ENCODE data around the gene LYPD4. TPM values are rescaled to one million over a fixed set of nuclear protein-coding genes. Genes with fewer than 3 reads are reported as not detected.

The LYPD4 gene
- total and polyA plus RNA-seq, 12 donors, result 0.08 TPM; not detected in 11

DNA sequence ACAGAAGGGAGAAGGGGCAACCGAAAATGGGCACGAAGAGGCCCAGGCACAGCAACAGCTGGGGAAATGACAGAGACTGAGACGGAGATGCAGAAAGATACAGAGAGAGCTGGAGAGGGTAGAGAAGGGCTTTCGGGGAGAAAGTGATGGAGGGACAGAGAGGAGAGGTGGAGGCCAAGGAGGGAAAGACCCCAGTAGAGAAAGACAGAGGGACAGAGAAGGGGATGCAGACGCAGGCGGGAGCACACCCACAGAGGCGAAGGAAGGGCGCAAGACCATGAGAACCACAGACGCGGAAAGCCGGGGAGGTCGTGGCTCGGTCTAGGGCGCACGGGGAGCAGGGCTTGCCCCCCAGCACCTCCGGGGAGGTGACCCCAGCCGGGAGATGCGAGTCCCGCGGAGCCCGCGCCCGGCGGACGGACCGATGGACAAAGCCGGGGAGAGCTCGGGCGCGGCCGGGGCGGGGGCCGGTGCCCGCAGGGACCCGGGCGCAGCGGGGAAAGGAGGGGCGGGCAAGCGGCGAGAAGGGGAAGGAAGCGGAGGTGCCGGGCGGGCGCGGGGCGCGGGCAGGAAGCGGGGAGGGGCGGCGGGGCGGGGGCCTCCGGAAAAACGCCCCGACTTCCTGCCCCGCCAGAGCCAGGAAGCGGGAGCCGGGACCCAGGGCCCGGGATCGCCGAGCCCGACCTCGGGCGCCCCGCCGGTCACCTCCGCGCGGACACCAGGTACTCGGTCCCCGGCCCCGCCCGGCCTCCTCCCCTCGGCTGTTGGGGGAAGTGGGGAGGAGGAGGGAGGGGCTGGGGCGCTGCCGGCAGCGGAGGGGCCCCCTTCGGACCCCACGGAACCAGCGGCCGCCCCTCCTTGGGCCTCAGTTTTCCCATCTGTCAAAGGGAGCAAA is 38.3 kb upstream of the LYPD4 start, which contains the start of gene ARHGEF1:
ARHGEF1 (plus strand) TSS at position 617 of the 895 bp plus-strand sequence. CDS start 4,899 bp downstream, outside the sequence.
- peak within 1 kb of the TSS in 4 of 5 donors; percentile 67 to 90 (median 76) for H3K27ac ChIP-seq
- H3K4me3 ChIP-seq, result peak within 1 kb of the TSS; percentile 2 to 95 (median 66)
- peak in 4 of 7 donors; percentile 38 to 48 (median 45) for DNase-seq
- H3K4me1 ChIP-seq (replicated peaks in 1 of 2), result peaks cover 0 to 13% of the 10 kb centered on the region in 2 donors
- intact Hi-C loops (cut with DNase I), result loop anchor here in 1 of 2 donors (10.0 kb wide), 1 partner anchor 52 kb away; no protein-coding TSS in a partner anchor
- no peaks in the 10 kb centered on the region for H3K36me3 ChIP-seq (replicated peaks in 1 of 2)
- no peaks in the 10 kb centered on the region for H3K27me3 ChIP-seq
- no peaks in the 10 kb centered on the region for H3K9me3 ChIP-seq (replicated peaks in 1 of 3)
- 3 to 5% (median 4%) methylated on average over 26 to 74 of the region's 80 CpGs for WGBS, 4 donors
- TF ChIP-seq, protein P1, sequence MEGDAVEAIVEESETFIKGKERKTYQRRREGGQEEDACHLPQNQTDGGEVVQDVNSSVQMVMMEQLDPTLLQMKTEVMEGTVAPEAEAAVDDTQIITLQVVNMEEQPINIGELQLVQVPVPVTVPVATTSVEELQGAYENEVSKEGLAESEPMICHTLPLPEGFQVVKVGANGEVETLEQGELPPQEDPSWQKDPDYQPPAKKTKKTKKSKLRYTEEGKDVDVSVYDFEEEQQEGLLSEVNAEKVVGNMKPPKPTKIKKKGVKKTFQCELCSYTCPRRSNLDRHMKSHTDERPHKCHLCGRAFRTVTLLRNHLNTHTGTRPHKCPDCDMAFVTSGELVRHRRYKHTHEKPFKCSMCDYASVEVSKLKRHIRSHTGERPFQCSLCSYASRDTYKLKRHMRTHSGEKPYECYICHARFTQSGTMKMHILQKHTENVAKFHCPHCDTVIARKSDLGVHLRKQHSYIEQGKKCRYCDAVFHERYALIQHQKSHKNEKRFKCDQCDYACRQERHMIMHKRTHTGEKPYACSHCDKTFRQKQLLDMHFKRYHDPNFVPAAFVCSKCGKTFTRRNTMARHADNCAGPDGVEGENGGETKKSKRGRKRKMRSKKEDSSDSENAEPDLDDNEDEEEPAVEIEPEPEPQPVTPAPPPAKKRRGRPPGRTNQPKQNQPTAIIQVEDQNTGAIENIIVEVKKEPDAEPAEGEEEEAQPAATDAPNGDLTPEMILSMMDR (IDR thresholded peaks at IDR 0.05), result no peak
- TF ChIP-seq POLR2A (IDR thresholded peaks at IDR 0.05), result peak in 1 of 2 donors; percentile 26

DNA sequence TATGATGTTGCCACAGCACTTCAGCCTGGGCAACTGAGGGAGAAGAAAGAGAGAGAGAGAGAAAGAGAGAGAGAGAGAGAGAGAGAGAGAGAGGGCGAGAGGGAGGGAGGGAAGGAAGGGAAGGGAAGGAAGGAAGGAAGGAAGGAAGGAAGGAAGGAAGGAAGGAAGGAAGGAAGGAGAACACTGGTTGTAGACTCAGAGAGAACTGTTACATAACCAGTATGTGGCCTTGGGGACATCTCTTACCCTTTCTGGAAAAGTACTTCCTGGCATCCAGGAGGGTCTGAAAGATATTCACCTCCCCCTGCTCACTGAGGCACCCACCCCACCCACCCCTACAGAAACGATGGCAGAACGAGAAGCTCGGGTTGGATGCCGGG is 35.8 kb upstream of the LYPD4 start:
- Histone ChIP-seq H3K27ac (no peak overlapping the region), H3K9me3 (replicated peaks in 1 of 3) (no peaks in the 10 kb centered on the region), H3K4me3 (no peak overlapping the region), H3K27me3 (no peaks in the 10 kb centered on the region), H3K36me3 (replicated peaks in 1 of 2) (no peaks in the 10 kb centered on the region), H3K4me1 (replicated peaks in 1 of 2) (peaks cover 0 to 13% of the 10 kb centered on the region in 2 donors)
- WGBS, 4 donors, result 72 to 78% (median 73%) methylated on average over 5 of the region's 5 CpGs
- intact Hi-C loops (cut with DNase I), result loop anchor here in 1 of 2 donors (10.0 kb wide), 1 partner anchor 54 kb away; no protein-coding TSS in a partner anchor
- TF ChIP-seq, protein P1 (IDR thresholded peaks at IDR 0.05), result no peak
- TF ChIP-seq POLR2A (IDR thresholded peaks at IDR 0.05), result no peak
- no peak for DNase-seq

DNA sequence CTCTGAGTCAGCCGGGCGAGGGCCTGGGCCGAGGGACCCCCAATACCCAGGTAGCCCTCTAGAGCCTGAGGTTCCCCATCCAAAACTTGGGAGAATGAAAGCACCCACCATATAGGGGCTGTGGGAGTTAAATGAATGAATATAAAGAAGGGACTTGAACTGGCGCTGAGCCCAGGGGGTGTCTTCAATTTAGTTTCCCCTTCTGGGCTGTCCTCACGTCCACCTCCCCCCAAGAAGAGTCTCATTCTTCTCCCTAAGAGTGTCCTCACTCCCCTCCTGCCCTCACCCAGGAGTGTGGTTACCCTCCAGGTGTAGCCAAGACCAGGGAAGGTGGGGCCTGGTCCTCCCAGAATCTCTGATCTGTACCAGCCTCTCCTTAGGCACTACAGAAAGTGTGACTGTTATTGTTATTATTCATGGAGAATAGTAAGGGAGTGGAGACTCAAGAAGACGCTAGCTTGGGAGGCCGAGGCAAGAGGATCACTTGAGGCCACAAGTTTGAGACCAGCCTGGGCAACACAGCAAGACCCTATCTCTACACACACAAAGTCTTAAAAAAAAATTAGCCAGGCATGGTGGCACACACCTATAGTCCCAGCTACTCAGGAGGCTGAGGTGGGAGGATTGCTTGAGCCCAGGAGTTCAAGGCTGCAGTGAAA is 35.3 kb upstream of the LYPD4 start:
- H3K4me1 ChIP-seq (replicated peaks in 1 of 2), result peaks cover 0 to 9% of the 10 kb centered on the region in 2 donors
- no peaks in the 10 kb centered on the region for H3K36me3 ChIP-seq (replicated peaks in 1 of 2)
- H3K9me3 ChIP-seq (replicated peaks in 1 of 3), result no peaks in the 10 kb centered on the region
- no peak for TF ChIP-seq POLR2A (IDR thresholded peaks at IDR 0.05)
- TF ChIP-seq, protein P1 (IDR thresholded peaks at IDR 0.05), result no peak
- intact Hi-C loops (cut with DNase I), result loop anchor here (5.0 to 10.0 kb wide), 3 partner anchors 55 to 75 kb away; partner anchors contain the start of gene RABAC1 (in 1 of the 2)
- no peak for DNase-seq
- no peak overlapping the region for H3K4me3 ChIP-seq
- no peaks in the 10 kb centered on the region for H3K27me3 ChIP-seq
- no peak overlapping the region for H3K27ac ChIP-seq
- WGBS, 4 donors, result 65 to 82% (median 73%) methylated on average over 4 to 7 of the region's 7 CpGs

DNA sequence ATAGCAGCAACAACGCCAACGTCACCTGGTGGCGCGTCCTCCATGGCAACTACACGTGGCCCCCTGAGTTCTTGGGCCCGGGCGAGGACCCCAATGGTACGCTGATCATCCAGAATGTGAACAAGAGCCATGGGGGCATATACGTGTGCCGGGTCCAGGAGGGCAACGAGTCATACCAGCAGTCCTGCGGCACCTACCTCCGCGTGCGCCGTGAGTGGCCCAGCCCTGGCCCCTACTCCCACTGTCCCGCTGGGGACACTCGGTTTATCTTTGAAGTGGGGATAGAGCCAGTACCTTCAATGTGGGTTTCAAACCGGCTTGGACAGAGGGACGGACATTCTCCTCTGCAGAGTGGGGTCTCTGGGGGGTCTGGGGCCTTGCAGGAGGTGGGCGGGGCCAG is 34.6 kb upstream of the LYPD4 start:
- WGBS, 4 donors, result 76 to 86% (median 82%) methylated on average over 3 to 21 of the region's 21 CpGs; no CpG with 5 or more reads in 1 of the 4 donors
- DNase-seq, result no peak
- H3K36me3 ChIP-seq (replicated peaks in 1 of 2), result no peaks in the 10 kb centered on the region
- H3K27ac ChIP-seq, result no peak overlapping the region
- H3K9me3 ChIP-seq (replicated peaks in 1 of 3), result no peaks in the 10 kb centered on the region
- no peak for TF ChIP-seq POLR2A (IDR thresholded peaks at IDR 0.05)
- TF ChIP-seq, protein P1 (IDR thresholded peaks at IDR 0.05), result no peak
- H3K27me3 ChIP-seq, result no peaks in the 10 kb centered on the region
- H3K4me3 ChIP-seq, result no peak overlapping the region
- intact Hi-C loops (cut with DNase I), result loop anchor here (5.0 to 10.0 kb wide), 2 partner anchors 68 to 76 kb away; partner anchors contain the start of gene RABAC1 (in 1 of the 2)
- H3K4me1 ChIP-seq (replicated peaks in 1 of 2), result peaks cover 0 to 5% of the 10 kb centered on the region in 2 donors

Measured in adrenal gland (tissue), 12 donors.